ENCODE measurements around the gene CPT1A.

Gene CPT1A

DNA sequence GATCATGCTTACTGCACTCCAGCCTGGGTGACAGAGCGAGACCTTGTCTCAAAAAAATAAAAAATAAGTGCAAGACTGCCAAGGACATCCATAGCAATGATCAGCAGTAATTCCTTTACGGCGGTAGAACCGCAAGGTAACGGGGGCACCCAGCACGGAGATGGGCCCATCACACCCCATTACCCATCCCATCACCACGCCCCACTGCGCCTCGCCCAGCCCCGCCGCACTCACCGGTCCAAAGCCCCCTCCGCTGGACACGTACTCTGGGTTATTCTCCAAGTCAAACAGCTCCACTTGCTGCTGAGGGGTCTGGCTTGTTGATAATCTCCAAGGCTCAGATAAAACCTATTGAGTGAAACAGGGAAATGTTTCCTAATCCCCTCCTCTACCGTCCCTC lies 81.7 kb downstream of the CPT1A start:
- no peak for DNase-seq (ENCODE audit: low read depth)

DNA sequence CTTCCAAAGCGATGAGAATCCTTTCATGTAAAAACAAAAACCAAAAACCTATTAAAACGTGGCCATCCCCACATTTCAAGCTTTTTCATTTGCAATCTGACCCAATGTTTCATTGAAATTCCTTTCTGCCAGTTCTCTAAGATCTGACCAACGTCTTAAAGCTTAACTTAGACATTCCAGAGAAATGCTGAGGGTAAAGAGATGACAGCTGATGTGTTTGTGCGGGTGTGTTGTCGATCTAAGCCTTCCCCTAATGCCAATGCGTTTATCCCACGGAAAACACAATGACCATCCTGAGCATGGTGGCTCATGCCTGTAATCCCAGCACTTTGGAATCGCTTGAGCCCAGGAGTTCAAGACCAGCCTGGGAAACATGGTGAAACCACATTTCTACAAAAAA lies 84.0 kb downstream of the CPT1A start:
- DNase-seq (ENCODE audit: low read depth): no peak

DNA sequence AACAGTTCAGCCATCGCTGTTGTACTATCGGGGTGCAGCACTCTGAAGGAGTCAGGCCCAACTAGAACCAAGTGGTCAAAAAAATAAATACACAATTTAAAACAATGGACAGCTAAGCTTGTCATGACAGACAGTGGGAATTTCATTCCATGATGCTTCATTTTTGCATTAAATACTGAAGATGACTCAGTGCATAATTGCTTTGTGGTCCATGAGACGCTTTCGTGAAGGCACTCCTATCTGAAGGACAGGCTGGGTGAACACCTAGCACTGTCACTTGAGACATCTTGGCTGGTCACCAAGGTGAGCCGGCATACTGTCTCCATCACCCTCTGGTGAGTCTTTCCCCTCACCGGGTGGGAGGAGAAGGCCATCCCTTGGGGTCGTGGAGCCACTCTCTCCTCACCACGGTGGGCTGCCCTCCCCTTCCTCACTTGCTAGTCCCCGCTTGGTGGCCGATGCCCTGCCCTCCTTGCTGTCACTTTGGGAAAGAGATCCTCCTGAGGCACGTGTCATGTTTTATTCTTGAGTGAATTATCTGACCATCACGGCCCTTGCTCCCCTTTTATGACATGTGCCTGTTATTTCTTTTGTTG lies 85.4 kb downstream of the CPT1A start:
- DNase-seq (ENCODE audit: low read depth): peak; percentile 15

DNA sequence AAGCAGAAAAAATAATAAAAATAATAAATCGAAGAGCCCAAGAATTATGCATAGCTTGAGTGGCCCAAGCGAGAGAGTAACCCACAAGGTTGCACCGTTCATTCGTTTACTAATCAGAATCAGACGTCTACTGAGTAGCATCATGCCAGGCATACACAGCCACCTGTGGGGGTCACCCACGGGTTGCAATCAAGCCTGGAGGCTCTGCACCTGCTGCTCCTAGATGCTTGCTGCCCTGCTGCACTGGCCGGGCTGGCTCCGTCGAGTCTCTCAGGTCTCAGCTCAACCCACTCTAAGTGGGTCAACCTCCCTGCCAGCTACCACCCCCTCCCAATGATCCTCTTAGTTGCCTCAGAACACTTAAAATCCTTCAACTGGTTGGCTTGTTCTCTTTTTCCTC lies 88.4 kb downstream of the CPT1A start:
- no peak for DNase-seq (ENCODE audit: low read depth)

DNA sequence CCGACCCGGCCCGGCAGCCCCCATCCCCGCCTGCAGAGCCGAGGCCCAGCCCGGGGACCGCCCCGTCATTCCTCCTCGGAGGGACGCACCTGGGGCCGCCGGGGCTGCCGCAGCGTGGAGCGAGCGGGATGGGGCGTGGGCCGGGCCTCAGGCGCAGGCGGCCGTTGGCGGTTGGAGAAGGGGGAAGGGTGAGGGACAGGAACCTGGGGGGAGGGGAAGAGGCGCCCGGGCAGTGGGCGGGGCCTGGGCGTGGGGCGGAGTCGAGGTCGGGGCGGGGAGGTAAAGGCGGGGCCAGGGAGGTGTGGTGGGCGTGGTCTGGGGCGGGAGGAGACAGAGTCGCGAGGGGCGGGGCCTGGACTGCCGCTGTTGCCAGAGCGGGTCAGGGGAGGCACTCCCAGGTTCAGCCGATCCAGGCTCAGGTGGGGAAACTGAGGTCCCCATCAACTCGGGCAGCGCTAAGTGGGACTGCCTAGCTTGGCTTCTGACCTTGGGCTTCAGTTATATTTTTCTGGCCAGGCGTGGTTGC lies 90.3 kb downstream of the CPT1A start, which contains the start of gene TESMIN:
TSS of gene TESMIN (minus strand) at position 190 of the 526 bp plus-strand sequence. CDS start 860 bp downstream, outside the sequence.
- peak; percentile 10 for DNase-seq (ENCODE audit: low read depth)

DNA sequence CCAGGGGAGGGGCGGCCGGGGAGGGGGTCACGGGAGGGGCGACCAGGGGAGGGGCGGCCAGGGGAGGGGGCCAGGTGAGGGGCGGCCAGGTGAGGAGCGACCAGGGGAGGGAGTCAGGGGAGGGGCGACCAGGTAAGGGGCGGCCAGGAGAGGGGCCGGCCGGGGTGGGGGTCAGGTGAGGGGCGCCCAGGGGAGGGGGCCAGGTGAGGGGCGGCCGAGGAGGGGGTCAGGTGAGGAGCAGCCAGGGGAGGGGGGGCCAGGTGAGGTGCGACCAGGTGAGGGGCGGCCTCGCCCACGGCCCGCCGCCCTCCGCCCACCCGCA lies 90.8 kb downstream of the CPT1A start:
- DNase-seq (ENCODE audit: low read depth): no peak

DNA sequence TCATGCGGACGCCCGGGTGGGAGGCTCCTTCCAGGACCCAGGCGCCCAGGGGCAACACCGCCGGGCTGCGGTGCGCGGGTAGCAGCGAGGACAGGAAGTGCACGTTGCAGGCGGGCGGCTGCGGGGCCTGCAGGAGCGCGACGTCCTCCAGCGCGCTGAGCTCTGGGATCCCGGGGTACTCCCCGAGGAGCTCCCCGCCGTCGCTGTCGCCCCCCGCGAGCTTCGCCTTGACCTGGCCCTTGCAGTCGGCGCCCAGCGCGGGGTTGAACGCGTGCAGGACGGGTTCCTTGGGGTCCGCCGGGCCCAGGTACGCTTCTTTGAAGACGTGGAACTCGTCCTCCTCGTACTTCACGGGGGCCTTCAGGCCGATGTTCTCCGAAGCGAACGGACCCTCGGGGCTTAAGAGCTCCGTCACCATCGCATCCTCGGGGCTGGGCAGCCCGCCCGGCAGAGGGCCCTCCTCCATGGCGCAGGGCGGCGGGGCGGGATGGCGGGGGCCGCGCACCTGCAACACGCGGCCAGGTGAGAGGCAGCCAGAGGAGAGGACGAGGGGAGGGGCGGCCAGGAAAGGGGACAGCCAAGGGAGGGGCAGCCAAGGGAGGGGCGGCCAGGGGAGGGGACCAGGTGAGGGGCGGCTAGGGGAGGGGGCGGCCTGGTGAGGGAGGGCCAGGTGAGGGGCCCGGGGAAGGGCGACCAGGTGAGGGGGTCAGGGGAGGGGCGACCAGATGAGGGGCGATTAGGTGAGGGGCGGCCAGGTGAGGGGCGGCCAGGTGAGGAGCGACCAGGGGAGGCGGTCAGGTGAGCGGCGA lies 91.3 kb downstream of the CPT1A start:
- DNase-seq (ENCODE audit: low read depth): no peak

DNA sequence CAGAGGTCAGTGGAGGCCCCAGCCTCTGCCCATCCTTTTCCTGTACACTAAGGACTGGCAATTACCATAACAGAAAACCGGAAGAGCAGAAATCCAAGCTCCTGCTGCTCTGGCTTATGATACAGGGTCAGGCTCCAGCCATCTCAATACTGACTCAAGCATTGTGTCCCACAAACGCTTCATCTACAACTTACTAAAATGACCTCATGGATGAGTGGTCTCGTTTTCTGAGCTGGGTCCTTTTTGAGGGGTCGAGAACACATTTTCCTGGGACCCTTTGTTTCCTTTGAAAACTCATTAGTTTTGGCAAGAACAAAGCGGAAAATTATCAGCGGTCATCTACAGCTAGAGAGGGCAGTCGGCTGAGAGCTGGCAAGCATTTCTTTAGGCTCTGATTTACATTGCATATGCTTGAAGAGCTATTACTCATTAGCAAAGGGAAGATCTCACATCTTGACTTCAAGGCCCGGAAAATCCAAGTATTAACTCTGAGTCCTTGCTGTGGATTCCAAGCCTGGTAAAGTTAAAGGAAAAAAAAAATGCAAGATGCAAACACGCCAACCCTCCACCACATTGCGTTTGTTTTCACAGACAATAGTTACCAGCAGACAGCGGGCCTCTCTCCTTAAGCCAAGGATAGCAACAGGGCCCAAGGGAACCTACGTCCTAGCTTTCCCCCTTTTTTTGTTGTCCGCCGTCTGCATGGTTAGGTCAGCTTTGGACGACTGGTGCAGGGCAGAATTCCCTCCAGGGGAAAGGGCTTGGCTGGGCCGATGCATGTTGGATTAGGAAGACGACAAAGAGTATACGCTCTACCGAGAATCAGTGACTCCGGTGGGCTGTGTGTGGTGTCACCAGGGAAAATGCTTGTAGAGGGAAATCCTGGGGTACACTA lies 92.2 kb downstream of the CPT1A start:
- no peak for DNase-seq (ENCODE audit: low read depth)

DNA sequence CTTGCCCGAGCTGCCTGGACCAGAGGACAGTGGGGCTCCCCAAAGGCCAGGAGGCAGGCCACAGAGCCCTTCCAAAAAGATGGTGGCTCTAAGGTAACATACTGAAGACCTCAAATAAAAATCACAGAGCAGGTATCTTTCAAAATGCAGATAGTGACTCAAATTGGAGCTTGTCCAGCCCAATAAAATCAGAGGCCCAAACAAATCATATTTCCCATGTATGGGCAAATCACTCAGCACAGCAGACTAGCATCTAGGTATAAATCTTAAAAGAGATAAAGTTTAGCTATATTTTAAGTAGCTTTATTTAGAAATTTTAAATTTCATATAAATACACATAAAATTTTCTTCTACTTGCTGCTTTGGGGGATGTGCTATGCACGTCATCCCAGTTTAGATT lies 93.7 kb downstream of the CPT1A start:
- no peak for DNase-seq (ENCODE audit: low read depth)

DNA sequence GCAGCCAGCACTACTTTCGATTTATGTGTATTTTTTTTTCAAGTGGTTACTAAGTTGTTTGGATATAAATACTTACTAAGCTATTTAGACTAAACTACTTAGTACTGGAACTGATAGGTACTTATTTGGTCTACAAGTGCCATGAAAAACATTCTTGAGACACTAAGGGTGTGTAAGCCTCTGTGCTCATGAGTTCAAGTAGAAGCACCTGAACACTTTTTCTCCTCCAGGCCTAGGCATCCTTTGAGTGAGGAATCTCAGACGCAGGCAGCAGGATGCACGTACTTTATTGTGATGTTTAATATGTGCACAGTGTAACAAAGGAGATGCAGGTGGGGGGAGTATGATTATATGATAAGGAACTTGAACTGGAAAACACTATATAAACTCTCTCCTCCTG lies 98.2 kb downstream of the CPT1A start:
- DNase-seq (ENCODE audit: low read depth): no peak

DNA sequence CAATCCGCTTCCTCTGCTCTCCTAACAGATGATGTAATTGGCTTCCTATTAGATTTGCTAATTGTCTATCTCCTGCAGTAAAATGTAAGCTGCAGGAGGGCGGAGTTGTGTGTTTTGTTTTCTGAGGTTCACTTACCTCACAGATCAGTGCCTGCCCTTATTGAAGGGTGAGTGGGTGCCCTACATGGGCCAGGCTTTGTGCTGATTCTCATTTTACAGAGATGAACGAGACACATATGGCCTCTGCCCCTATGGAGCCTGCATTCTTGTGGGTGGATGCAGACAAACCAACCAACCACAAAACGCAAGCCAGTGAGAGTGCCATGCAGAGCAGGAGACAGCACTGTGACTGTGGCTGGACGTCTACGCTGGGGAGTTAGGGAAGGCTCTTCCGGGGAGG lies 100.3 kb downstream of the CPT1A start:
- no peak for DNase-seq (ENCODE audit: low read depth)

DNA sequence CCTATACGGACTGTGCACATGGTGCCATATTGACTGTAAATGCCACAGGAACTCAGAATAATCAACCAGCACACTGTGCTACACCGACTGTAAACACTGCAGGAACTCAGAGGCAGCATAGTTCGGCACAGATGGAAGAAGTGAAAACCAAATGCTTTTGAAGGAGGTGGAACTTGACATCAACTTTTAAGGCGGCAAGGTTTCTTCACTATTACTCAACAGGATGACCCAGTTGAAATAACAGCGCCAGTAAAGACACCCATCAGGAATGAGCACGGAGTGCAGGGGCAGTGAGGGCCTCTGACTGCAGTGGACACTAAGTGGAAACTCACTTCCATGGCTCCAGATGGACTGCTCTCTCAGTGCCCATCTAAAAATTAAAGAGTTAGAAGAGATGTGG lies 106.1 kb downstream of the CPT1A start:
- no peak for DNase-seq (ENCODE audit: low read depth)

DNA sequence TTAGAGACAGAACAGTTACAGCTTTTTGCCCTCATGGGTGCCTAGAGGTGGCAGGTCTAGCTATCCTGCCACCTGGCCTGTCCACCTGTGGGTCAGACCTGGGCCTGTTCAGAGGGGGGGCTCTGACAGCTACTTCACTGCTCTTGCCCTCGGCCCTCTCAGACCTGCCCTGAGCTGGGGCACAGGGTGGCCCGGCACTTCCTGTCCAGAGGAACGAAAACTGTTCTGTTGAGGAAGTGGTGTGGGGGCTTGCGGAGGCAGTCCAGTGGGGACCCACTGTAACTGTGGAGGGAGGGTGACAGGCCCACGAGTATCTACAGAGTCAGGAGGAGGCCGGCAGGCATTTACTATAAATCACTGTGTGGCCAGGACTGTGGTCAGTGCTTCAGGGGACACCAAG lies 106.6 kb downstream of the CPT1A start:
- no peak for DNase-seq (ENCODE audit: low read depth)

DNA sequence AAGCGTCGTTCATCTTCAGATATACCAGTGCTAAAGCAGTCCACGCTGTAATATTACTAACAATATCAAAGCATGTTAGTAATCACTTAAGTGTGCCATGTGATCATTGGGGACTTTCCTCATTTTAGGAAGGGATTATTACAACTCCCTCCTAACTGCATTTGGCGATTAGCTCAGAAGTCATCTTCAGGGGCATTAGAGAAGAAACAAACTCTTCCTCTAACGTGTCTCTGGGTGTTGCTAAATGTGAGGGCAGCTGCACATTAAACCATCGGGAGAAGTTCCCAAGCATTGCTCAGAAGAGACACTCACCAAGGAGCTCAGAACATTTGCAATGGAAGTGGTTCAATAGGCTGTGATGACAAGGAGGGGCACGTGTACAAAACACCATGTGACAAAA lies 107.6 kb downstream of the CPT1A start:
- no peak for DNase-seq (ENCODE audit: low read depth)

DNA sequence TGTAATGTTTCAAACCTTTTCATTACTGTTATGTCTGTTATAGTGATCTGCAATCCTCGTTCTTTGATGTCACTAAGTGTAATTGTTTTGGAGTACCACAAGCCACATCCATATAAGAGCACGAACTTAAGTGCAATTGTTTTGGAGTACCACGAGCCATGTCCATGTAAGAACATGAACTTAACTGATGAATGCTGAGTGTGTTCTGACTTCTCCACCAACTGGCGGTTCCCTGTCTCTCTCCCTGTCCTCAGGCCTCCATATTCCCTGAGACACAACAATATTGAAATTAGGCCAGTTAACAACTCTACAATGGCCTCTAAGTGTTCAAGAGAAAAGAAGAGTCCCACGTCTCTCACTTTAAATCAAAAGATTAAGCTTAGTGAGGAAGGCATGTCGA lies 113.9 kb downstream of the CPT1A start:
- no peak for DNase-seq (ENCODE audit: low read depth)

DNA sequence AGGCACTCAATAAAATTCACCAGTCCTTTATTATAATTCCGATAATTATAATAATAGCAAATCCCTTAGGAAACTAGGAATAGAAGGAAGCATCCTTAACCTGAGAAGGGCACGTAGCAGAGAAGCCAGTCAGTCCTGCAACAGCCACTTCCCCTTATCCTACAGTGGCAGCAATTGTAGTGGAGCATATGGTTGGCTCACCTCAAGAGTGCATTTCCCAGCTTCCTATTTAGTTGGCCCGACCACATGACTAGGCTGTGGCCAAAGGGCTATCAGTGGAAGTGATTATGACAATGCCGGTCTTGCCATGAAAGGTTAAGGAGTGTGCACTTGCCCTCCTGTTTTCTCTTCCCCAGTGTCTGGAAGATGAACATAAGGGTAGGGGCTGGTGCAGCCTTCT lies 117.4 kb downstream of the CPT1A start:
- DNase-seq (ENCODE audit: low read depth): no peak

DNA sequence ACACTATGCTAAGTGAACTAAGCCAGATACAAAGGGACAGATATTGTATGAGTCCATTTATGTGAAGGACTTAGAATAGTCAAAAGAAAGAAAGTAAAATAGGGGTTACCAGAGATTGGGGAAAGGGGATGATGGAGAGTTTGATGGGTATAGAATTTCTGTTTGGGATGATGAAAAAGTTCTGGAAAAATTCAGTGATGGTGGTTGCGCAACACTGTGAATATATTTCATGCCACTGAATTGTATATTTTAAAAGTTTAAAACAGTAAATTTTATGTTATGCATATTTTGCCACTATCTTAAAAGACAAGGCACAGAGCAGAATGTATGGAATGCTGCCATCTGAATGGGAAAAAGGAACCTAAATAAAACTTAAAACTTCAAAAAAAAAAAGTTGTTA lies 119.6 kb downstream of the CPT1A start:
- DNase-seq (ENCODE audit: low read depth): no peak

DNA sequence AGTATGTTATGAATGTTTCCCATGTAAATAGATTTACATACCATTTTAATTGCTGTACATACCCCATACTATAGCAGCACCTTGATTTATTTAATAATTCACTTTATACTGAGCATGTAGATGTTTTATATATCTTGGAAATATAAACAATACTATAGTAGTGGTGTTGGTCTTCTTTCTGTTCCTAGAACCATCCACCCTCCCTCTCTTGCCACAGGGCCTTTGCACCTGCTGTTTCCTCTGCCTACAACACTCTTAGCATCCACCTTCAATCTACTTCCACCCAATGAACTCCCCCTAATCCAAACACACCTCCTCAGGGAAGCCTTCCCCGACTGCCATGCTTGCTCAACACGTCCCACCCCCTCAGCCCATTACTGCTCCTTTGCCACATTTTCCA lies 120.6 kb downstream of the CPT1A start:
- no peak for DNase-seq (ENCODE audit: low read depth)

DNA sequence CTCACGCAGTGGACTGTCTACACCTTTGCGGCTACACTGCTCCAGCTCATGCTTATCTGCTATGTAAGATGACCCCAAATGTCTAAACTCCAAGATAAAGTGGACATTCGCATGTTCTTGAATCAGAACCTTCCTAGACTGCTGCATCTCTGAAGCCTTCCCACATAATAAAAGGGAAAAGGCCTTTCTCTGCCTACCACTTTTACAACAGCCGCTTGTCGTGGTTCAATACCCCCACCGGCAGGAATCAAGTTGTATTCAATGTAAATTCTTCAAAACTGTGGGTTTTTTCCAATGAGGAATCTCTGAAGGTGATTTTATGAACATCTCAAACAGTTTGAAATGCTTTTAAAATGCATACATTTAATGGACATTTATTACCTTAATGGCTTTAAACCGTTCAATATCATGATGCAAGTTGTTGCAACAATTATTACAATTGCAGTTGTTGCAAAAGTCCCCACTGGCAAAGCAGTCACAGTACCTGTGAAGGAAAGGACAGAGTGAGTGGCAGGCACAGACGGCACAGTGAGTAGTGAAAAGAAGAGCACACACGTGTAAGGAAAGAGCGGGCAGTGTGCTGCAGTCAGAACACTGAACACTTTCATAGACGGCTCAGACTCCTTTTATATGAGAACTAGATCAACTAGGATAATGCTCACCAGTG lies 126.1 kb downstream of the CPT1A start:
- DNase-seq (ENCODE audit: low read depth): no peak

DNA sequence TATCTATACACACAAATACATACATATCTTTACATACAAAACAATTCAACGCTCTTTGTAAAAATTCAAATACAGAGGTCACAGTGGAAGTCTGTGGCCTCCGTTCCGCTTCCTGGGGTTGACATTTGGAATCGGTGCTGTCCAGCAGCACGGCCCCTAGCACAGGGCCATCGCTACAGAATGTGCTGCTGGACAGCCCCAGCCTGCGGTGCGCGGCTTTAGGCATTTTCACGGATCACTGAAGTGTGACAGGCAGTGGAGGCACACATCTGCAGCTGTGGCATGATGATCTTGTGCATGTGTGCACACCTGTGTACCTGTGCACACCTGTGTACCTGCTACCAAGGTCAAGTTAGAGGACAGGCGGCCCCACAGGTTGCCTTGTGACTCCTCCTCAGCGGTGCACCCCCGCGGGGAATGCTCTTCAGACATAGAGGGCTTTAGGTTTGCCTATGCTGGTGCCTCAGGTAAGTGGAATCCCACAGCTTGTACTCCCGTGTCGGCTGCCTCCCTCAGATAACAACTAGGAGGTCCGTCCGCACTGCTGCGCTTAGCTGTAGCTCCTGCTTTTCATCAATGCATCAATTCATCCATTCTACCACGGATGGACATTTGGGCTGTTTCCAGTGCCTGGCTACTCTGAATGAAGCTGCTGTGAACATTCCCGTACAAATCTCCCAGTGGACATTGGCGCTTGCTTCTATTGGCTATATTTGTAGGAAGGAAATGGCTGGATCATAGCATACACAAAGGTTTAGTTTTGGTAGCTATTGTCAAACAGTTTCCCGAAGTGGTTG lies 127.5 kb downstream of the CPT1A start:
- DNase-seq (ENCODE audit: low read depth): no peak

DNA sequence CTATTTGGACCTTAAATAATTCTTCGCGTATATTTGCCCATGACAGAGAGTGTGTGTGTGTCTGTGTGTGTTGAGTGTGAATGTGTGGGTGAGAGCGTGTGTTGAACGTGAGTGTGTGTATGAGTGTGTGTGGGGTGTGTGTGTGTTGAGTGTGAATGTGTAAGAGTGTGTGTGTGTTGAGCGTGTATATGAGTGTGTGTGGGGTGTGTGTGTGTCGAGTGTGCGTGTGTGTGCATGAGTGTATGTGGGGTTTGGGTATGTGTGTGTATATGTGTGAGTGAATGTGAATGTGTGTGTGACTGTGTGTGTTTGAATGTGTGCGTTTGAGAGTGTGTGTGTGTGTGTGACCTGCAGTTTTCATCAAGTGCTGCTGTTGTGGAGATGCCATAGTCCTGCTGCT lies 130.6 kb downstream of the CPT1A start:
- no peak for DNase-seq (ENCODE audit: low read depth)
